HG03159 (cell line): Measurements from ENCODE around the gene CPNE2.
"Not testable (repeated sequence)": the region's sequence is repeated elsewhere in the genome, so short reads cannot be mapped to it uniquely, and the experiment has no call there.

Experiments
- ATAC-seq: cut with Tn5 transposase; IDR thresholded peaks from one replicate; pipeline ENCODE4 v1.9.1; 2021; ENCODE audit warnings: mild to moderate bottlenecking, moderate library complexity; ENCODE audit not compliant: unreplicated experiment

CPNE2 gene

DNA sequence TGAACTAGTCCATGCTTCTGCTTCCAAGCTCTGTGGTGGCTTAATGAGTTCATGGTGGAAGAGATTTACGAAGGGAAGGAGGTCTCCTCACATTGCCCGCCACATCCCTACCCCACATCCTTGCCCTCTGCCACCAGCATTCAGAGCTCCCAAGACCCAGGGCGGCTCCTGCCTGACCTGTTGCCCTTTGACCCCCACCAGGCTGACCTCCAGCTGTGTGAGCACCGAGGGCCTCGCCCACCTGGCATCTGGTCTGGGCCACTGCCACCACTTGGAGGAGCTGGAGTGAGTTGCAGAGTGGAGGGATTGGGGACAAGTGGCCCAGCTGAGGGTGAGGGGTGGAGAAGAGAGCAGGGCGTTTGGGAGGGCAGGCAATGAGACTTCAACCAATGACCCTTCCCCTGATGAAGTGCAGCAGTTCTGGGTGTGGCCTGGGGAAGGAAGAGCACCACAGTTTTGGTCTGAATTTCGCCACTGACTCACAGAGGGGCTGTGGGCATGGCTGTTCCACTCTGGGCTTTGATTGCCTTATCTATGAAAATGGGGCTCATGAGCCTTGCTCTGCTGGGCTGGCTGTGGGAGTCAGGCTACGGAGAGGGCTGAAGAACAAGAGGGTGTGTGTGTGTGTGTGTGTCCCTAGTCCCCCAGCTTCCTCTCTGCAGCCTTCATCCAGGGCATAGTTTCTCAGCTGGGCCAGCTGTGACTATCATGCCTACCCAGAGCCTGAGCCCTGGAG lies 22.6 kb upstream of the CPNE2 start:
- ATAC-seq = no peak

DNA sequence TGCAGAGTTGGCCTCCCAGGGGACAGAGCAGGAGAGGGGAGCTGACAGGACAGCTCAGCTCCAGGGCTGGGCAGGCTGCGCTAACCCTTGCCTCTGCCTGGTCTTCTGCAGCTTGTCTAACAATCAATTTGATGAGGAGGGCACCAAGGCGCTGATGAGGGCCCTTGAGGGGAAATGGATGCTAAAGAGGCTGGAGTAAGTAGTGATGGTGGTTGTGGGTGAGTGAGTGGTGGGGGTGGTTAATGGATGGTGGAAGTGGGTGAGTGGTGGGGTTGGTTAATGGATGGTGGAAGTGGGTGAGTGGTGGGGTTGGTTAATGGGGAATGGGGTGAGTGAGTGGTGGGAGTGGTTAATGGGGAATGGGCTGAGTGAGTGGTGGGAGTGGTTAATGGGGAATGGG lies 22.0 kb upstream of the CPNE2 start:
- ATAC-seq = no peak

DNA sequence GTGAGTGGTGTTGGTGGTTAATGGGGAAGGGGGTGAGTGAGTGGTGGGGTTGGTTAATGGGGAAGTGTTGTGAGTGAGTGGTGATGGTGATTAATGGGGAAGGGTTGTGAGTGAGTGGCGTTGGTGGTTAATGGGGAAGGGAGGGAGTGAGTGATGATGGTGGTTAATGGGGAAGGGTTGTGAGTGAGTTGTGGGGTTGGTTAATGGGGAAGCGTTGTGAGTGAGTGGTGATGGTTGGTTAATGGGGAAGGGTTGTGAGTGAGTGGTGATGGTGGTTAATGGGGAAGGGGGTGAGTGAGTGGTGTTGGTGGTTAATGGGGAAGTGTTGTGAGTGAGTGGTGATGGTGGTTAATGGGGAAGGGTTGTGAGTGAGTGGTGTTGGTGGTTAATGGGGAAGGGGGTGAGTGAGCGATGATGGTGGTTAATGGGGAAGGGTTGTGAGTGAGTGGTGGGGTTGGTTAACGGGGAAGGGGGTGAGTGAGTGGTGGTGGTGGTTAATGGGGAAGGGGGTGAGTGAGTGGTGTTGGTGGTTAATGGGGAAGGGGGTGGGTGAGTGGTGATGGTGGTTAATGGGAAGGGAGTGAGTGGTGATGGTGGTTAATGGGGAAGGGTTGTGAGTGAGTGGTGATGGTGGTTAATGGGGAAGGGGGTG lies 21.2 kb upstream of the CPNE2 start:
- ATAC-seq = not testable (repeated sequence)

DNA sequence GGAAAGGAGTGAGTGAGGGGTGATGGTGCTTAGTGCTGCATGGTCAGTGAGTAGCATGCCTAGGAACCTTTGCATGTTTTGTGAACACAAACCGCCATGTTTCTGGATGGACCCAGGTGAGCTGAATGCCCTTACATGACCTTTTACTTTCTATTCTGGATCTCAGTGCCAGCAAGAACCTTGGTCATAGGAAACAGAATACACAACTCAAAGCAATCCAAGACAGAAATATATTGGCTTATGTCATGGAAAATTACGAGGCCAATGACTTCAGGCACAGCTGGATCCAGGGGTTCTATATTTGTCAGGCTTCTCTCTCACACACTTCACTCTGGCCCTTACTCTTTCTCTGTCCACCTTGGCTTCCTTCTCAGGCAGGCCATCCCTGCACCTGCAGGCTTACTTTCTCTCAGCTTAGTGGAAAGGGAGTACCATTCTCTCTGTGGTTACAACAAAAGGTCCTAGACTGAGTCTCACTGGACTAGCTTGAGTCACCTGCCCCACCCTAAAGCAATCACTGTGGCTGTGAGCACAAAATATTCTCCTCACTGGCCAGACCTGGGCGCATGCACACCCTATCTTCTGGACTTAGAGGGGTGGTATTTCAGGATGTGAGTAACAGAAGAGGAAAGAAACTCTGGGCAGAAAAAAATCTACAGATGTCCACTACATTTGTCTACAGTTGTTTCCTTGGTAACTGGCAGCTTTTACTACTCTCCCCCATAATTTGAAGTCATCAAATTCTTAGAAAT lies 20.4 kb upstream of the CPNE2 start:
- no peak for ATAC-seq

DNA sequence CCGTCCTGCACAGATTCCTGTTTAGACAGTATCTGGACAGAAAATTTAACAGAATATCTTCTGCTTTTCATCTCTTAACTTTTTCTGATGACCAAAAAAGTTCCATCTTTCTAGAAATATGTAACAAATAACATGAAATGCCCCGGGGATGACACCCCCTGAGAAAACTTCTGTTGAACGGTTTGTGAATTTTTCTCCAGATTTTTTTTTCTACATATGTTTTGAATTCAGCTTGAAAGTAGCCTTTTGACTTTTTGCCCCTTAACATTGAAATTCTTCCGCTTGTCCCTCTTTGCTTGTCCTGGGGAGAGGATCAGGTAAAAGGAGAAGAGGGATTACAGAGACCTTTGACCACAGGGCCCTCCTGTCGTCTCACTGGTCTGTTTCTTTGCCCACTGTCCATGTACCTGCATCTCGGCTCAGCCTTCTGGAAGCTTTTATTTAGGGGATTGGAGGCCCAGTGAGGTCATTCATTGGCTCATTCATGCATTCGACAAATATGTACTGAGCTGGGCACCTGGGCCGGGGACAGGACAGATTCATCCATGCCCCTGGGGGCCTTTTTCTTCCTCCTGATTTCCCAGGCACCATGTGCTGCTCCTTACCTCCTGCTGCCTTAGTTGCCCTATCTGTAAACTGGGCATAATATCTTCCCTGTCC lies 19.6 kb upstream of the CPNE2 start:
- ATAC-seq = no peak

DNA sequence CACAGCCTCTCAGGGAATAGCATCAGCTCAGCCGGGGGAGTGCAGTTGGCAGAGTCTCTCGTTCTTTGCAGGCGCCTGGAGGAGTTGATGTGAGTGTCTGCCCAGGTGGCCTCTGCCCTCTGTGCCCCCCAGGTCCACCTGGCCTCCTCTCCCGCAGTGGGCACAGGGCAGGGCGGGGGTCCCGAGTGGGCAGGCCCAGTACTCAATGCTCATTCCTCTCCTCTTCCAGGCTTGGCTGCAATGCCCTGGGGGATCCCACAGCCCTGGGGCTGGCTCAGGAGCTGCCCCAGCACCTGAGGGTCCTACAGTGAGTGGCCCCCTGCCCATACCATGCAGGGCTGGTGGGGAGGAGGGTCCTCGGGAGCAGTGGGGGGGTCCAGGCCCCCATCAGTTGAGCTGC lies 14.7 kb upstream of the CPNE2 start:
- no peak for ATAC-seq

DNA sequence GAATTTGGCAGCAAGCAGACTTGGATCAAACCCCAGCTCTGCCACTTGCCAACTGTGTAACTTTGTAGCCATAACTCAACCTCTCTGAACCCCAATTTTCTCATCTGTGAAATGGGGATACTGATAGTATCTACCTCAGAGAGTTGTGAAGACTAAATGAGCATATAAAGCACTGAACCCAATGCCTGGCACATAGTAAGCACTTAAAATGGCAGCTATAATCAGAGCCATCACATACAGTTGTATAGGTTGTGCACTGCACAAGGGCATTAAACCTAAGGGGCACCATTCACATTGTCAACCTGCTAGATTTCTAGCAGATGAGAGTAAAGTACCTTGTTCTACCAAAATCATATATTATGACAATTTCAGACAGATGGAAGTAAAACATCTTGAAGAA lies 10.6 kb upstream of the CPNE2 start:
- no peak for ATAC-seq

DNA sequence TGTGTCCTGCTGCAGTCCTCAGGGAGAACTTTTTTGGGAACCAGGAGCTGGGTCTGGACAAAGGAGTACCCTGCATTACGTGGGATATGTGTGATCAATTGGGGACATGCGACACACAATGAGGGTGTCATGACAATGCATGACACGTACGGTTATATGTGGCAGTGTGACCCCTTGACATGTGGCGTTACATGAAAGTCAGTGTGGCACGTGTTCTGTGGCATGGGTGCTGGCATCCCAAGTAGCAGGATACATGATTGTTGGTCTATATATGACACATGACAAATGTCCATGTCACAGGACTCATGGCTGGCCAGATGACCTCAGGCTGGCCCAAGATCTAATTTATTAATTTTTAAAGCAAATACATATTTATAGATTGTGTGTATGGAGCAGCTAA lies 9.7 kb upstream of the CPNE2 start:
- ATAC-seq = no peak

DNA sequence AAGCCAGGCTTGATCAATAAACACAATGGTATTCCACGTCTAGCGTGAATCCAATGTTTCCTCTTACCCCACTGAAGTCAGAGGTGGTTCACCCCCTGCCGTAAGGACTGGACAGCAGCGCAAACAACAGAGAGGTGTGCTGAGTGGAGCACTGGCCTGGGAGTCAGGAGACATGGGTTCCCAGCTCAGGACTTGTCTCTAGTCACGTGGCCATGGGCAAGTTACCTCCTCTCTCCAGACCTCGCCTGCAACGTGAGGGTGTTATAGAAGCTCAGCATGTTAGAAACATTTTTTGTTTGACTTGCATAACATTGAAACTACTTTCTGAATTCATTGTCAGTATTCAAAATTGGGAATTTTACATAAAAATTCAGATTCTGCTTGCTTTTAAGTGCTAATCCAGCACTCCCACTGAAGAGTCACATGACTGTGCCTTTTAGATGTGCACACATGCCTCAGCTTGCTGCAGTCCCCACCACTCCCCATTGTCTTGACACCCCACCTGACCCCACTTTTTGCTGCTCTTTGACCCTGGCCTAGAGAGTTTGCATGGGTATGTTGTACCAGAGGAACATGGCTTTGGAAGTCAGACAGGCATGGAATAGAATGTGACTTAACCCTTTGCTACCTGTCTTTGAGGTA lies 8.8 kb upstream of the CPNE2 start:
- ATAC-seq = no peak

DNA sequence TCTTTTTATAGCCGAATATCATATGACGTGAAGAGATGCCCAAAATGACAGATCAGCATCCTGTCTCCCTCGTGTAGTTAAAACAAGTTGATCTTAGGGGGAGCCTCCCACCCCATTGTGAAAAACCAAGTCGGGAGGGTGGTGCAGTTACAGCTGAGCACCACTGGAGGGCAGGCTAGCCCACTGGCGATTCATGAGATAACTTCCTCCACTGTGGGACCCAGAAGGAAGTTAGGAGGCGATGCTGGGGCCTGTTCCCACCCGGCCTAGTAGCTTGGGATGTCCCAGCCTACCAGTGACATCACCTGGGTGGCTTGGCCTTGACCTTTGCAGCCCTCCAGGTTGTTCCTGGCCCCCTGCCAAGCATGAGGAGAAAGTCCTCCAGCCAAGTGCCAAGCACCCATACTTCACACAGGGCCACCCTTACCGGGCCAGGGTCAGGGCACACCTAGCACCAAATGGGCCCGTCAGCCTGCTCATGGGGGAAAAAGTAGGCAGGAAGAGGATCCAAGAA lies 8.1 kb upstream of the CPNE2 start:
- no peak for ATAC-seq

DNA sequence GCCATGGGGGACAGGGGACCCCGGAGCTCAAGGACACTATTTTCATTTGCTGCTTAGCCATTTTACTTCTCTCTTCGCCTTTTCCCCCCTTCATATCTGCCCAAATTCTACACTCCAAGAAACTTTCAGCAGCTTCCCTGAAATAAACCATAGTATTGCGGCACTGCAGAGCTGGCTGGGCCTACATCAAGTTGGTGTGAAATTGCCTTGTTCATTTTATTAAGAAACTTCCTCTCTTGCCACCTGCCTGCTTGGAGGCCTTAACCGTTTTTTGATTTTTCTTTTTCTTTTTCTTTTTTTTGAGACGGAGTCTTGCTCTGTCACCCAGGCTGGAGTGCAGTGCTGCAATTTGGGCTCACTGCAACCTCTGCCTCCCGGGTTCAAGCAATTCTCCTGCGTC lies 7.4 kb upstream of the CPNE2 start:
- no peak for ATAC-seq

DNA sequence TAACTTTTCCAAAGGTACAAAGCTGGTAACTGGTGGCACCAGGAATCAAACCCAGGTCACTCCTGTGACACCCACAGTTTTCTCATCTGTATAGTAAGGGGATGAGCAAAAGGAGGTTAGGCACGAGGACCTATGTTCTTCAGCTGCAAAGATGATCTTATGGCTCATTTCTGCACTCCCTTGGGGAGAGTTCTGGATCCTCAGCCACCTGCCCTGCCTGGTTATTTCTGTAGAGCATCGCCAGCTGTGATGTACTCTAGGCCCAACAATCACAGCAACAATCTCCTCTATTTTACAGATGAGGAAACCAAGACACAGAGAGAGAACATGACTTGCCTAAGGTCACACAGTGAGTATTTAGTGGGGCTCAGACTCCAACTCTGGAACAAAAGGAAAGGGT lies 5.4 kb upstream of the CPNE2 start:
- no peak for ATAC-seq

DNA sequence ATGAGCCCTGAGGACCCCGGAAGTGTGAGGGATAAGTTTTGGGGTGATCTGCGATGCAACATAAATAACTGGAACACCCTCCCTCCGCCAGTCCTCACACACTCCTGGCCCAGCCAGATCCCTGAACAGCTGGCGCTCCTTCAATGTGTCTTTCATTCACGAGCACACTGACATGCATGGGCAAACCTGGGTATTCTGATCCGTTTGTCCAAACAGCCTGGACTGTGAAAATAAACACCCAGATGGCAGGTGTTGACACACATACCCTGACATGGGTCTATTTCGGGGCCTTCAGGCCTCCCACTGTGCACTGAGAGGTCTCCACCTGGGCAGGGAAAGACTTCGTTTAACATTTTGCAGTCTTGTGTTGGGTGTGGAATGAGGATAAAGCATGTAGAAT lies 3.0 kb upstream of the CPNE2 start:
- no peak for ATAC-seq

DNA sequence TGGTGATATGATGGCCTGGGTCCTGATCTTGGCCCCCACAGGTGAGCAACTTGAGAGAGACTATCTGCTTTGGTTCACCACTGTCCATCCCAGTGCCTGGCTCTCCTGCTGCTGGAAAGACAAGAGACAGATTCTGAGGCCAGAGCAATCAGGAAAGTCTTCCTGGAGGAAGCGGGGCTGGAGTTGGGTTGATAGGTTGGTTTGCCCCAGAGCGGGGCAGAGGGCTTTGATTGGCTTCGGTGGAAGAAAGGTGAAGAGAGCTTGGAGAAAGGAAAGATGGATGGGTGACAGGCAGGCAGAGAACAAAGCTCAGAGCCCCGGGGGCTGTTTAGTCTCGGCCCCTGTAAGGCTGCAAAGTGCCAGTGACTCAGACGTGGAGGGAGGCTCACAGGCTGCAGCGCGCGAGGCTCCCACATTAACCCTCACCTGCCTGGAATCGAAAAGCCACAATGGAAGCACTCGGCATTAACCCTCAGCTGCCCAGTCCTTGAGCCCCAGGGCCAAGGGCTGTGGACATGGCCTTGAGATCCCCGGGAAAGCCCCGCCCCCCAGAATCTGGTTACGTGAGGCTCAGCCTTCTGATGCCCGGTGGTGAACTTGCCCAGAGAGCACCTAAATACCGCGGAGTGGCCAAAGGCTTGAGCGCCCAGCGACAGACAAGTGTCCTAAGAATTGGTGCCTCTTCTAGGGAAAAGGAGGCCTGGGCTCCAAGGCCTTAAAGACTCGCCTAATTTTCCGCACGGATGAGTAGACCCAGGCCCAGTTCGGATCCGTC lies 996 bp upstream of the CPNE2 start:
- no peak for ATAC-seq

DNA sequence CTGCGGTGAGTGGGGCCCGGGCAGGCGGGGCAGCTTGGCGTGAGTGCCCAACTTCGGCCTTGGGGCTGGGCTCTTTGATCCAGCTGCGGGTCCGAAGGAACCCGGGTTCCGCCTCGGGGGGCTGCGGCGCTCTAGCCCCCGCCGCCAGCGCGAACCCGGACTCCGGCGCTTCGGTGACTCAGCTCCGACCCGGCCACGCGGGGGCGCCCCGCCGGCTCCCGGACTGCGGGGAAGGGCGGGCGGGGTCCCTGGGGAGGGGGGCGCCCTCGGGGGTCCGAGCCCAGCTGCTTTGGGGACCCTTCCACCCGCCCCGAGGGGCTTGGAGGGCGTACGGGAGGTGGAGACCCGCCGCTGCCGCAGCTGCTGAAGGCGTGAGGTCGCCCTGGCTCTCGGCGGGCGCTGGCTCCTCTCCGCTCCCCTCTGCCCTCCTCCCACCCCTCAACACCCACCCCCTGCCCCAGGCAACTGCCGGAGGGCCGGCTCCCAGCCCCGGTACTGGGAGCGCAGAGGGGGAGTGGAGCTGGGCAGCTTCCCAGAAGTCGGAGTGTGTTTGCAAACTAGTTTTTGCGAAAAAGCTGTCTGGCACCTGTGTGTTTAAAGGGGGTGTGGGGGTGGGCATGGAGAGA lies 516 bp downstream of the CPNE2 start:
- ATAC-seq = no peak

DNA sequence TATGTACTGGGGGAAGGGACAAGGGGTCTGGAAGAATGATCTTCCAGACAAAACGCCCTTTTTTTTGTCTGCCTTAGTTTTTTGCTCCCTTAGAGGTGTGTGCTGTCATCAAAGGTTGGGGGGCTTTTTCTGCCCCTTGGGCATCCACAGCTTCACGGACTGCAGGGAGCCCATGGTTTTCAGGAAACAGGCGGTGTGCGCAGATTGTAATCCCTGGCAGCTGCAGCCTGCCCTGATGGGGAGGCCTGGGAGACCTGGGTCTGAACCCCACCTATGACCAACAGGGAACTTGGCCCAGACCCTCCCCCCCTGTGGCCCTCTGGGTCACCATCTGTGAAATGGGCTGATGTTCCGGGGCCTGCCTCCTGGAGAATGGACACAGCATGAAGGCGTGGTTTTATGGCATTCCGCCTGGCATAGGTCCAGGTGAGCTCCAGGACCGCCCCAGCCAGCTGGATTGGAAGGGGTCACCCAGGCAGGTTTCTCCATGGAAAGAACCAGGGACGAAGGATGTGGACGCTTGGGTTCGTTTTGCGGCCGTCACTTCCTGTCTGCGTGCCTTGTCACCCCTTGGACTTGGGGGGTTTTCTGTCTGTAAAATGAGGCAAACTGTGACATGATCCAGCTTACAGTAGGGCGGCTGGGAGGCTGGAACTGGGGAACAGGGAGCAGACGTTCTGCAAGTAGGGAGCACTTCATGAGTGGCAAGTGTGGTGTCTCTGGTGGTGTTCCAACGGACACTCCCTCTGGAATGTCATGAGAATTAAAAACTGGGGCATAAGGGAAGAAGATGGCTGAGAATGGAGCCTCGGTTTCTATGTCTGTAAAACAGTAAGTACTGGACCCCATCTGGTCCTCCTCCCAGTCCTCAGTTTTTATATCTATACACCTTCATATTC lies 1.5 kb downstream of the CPNE2 start:
- no peak for ATAC-seq

DNA sequence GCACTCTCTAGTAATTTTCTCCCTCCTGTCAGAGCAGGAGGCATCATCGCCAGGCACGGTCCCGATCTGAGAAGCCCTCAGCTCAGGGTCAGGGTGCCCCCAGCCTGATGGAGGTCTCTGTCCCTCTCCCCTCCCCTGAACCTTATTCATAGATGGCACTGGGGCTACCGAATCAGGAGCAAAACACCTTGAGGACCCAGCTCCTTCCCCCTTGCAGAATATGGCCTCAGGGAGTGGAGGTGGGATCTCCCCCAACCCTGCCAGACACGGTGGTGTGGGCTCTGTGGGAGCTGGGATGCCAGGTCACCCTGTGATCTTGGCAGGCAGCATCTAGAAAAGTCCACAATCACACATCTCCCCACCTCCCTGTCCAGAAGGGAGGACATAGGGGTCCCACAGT lies 2.5 kb downstream of the CPNE2 start:
- no peak for ATAC-seq

DNA sequence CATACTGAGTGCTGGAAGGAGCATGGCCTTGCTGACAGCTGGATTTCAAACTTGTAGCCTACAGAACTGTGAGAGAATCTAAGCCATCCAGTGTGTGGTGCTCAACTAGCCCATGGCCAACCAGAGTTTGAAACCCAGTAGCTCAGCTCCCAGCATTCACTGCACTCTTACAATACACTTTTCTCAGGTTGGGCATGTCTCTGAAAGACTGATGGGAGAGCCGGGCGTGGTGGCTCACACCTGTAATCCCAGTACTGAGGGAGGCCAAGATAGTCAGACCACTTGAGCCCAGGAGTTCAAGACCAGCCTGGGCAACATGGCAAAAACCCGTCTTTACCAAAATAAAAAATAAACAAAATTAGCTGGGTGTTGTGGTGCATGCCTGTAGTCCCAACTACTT lies 3.8 kb downstream of the CPNE2 start:
- ATAC-seq = no peak

DNA sequence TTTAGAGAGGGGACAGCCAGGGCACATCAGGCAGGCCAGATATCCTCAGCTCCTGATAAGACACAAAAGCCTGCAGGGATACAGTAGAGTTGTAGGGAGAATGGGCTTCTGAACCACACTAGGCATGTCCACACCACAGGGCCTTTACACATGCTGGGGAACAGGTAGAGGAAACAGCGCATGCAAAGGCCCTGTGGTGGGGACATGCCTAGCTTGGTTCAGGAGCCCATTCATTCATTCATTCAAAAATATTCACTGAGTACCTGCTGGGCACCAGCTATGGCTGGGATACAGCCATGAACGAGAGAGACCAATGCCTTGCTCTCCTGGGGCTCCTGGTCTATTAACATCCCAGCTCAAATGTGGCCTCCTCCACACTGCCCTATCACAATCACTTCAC lies 4.4 kb downstream of the CPNE2 start:
- ATAC-seq = no peak
